ENCODE data around the gene CD27. TPM values are rescaled to one million over a fixed set of nuclear protein-coding genes. Genes with fewer than 3 reads are reported as not detected.
"Not testable (repeated sequence)": the region's sequence is repeated elsewhere in the genome, so short reads cannot be mapped to it uniquely, and the experiment has no call there.

The CD27 gene
- polyA plus RNA-seq, 12 donors, result 0.54 to 3.3 (median 0.96) TPM; not detected in 3

GRCh38 chr12:6461401-6462233 is 16.9 kb downstream of the CD27 start:
- DNase-seq, result no peak

GRCh38 chr12:6462234-6462995 is 17.7 kb downstream of the CD27 start:
- DNase-seq, result no peak

- no peak for DNase-seq
Observed at GRCh38 chr12:6463216-6463615, 18.5 kb downstream of the CD27 start.

- DNase-seq, result no peak
Observed at GRCh38 chr12:6463858-6464257, 19.1 kb downstream of the CD27 start.

GRCh38 chr12:6464531-6464930 is 19.8 kb downstream of the CD27 start:
- DNase-seq, result no peak

- DNase-seq, result peak; percentile 71
Observed at GRCh38 chr12:6465467-6466183, 20.9 kb downstream of the CD27 start.

GRCh38 chr12:6466184-6466573 is 21.4 kb downstream of the CD27 start:
- DNase-seq, result no peak

- DNase-seq, result not testable (repeated sequence)
Observed at GRCh38 chr12:6466751-6467150, 22.0 kb downstream of the CD27 start.

GRCh38 chr12:6467571-6468282 is 23.0 kb downstream of the CD27 start:
- not testable (repeated sequence) for DNase-seq

GRCh38 chr12:6468283-6468575 is 23.5 kb downstream of the CD27 start:
- no peak for DNase-seq

GRCh38 chr12:6469092-6469491 is 24.3 kb downstream of the CD27 start:
- no peak for DNase-seq

- no peak for DNase-seq
Observed at GRCh38 chr12:6469609-6470374, 25.0 kb downstream of the CD27 start.

- DNase-seq, result peak; percentile 97
Observed at GRCh38 chr12:6470375-6471163, 25.8 kb downstream of the CD27 start, which contains the start of gene VAMP1. TSS of gene VAMP1 (minus strand) at chr12:6470677. CDS start at chr12:6470531, 146 bp downstream.

GRCh38 chr12:6471989-6472360 is 27.2 kb downstream of the CD27 start:
- DNase-seq, result no peak

- DNase-seq, result no peak
Observed at GRCh38 chr12:6472491-6472890, 27.7 kb downstream of the CD27 start.

GRCh38 chr12:6475233-6475975 is 30.6 kb downstream of the CD27 start:
- not testable (repeated sequence) for DNase-seq

GRCh38 chr12:6476489-6476888 is 31.7 kb downstream of the CD27 start:
- DNase-seq, result no peak

- DNase-seq, result not testable (repeated sequence)
Observed at GRCh38 chr12:6477601-6478377, 33.0 kb downstream of the CD27 start.

- DNase-seq, result no peak
Observed at GRCh38 chr12:6478416-6478815, 33.7 kb downstream of the CD27 start.
